ENCODE measurements around the gene GBA2.

DNA sequence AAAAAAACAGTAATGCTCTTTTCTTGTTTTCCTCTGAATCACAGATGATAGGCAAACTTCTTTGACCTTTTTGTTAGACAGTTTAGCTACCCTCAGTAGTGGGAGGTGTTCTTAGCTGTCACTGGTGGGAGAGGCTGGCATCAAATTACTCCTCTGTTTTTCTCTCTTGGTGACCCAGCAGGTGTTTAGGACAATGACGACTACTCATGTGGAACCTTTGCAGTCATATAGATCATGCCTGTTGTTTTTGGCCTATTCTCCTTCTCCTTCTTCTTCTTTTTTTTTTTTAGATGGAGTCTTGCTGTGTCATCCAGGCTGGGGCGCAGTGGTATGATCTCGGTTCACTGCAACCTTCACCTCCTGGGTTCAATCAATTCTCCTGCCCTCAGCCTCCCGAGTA lies 27.0 kb upstream of the GBA2 start:
- TF ChIP-seq, protein P1, sequence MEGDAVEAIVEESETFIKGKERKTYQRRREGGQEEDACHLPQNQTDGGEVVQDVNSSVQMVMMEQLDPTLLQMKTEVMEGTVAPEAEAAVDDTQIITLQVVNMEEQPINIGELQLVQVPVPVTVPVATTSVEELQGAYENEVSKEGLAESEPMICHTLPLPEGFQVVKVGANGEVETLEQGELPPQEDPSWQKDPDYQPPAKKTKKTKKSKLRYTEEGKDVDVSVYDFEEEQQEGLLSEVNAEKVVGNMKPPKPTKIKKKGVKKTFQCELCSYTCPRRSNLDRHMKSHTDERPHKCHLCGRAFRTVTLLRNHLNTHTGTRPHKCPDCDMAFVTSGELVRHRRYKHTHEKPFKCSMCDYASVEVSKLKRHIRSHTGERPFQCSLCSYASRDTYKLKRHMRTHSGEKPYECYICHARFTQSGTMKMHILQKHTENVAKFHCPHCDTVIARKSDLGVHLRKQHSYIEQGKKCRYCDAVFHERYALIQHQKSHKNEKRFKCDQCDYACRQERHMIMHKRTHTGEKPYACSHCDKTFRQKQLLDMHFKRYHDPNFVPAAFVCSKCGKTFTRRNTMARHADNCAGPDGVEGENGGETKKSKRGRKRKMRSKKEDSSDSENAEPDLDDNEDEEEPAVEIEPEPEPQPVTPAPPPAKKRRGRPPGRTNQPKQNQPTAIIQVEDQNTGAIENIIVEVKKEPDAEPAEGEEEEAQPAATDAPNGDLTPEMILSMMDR (conservative IDR thresholded peaks at IDR 0.05 in 1 of 2, IDR thresholded peaks at IDR 0.05 in 1 of 2; ENCODE audit: extremely low read depth in 1 of 2, insufficient read depth in 1 of 2, low read depth in 1 of 2, low read length in 2 of 2): no peak
- no peak for TF ChIP-seq EZH2 (IDR thresholded peaks at IDR 0.05; ENCODE audit: borderline replicate concordance, low read length)

Measured in mammary epithelial cell (primary cell).